ENCODE results near the gene CARHSP1.

Gene CARHSP1

GRCh38 chr16:8863594-8864424, 5.0 kb downstream of the CARHSP1 start:
- no peak for DNase-seq
- TF ChIP-seq, protein P1, sequence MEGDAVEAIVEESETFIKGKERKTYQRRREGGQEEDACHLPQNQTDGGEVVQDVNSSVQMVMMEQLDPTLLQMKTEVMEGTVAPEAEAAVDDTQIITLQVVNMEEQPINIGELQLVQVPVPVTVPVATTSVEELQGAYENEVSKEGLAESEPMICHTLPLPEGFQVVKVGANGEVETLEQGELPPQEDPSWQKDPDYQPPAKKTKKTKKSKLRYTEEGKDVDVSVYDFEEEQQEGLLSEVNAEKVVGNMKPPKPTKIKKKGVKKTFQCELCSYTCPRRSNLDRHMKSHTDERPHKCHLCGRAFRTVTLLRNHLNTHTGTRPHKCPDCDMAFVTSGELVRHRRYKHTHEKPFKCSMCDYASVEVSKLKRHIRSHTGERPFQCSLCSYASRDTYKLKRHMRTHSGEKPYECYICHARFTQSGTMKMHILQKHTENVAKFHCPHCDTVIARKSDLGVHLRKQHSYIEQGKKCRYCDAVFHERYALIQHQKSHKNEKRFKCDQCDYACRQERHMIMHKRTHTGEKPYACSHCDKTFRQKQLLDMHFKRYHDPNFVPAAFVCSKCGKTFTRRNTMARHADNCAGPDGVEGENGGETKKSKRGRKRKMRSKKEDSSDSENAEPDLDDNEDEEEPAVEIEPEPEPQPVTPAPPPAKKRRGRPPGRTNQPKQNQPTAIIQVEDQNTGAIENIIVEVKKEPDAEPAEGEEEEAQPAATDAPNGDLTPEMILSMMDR (IDR thresholded peaks at IDR 0.05) = no peak
- Histone ChIP-seq H3K4me3 (no peak overlapping the region), H3K27me3 (no peaks in the 10 kb centered on the region), H3K9me3 (no peaks in the 10 kb centered on the region), H3K27ac (peak overlapping the region; percentile 13 to 42), H3K36me3 (peaks cover under 1 to 7% (median 6%) of the 10 kb centered on the region in 3 donors), H3K4me1 (peaks cover 0 to 84% (median 59%) of the 10 kb centered on the region in 4 donors)
- intact Hi-C loops (cut with DNase I; ENCODE audit: low total_unique reads) = loop anchor here (10.0 kb wide), 2 partner anchors 101 to 231 kb away; partner anchors contain the start of genes HAPSTR1 and USP7

DNA sequence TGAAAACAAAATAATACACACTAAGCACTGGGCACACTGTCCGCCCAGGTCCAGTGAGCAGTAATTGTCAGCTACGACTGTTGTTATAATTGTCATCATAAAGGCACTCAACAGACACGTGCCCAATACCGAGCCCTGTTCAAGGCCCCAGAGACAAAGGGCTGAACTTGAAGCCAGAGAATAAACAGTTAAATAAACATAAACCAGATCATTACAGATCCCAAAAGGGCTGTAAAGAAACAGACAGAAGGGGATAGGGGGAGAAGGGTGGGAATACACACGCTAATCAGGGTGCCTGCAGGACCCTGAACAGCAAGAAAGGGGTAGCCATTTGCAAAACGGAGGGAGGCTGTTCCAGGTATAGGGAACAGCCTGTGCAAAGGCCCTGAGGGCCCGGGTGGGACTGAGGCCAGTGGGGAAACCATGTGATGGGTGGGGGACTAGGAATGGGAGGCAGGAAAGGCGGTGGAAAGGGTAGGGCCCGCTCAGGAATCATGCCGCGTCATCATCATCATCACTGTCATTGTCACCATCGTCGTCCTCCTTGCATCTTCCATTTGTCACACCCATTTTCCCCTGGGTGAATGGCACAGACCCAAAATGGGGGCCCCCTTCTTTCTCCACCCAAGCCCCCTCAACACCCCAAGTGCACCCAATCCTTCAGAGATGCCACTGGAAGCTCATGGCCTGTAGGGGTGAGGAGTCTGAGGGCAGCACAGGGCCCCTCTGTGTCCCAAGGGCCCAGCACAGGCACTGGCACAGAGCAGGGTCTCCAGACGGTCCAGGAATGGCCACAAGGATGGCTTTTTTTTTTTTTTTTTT, 6.3 kb downstream of the CARHSP1 start:
- Histone ChIP-seq H3K36me3 (peaks cover 9 to 18% (median 17%) of the 10 kb centered on the region in 3 donors), H3K27me3 (no peaks in the 10 kb centered on the region), H3K4me3 (no peak overlapping the region), H3K9me3 (no peaks in the 10 kb centered on the region), H3K27ac (no peak overlapping the region), H3K4me1 (peaks cover 0 to 83% (median 56%) of the 10 kb centered on the region in 4 donors)
- intact Hi-C loops (cut with DNase I; ENCODE audit: low total_unique reads) = loop anchor here (10.0 kb wide), 2 partner anchors 102 to 232 kb away; partner anchors contain the start of genes HAPSTR1 and USP7
- TF ChIP-seq, protein P1 (IDR thresholded peaks at IDR 0.05) = no peak
- no peak for DNase-seq

GRCh38 chr16:8861563-8862308, 7.1 kb downstream of the CARHSP1 start:
- intact Hi-C loops (cut with DNase I; ENCODE audit: low total_unique reads) = loop anchor here (10.0 kb wide), 2 partner anchors 103 to 233 kb away; partner anchors contain the start of genes HAPSTR1 and USP7
- Histone ChIP-seq H3K9me3 (no peaks in the 10 kb centered on the region), H3K36me3 (peaks cover 12 to 22% (median 20%) of the 10 kb centered on the region in 3 donors), H3K4me1 (peaks cover 0 to 75% (median 49%) of the 10 kb centered on the region in 4 donors), H3K27ac (peak overlapping the region in 1 of 2 donors; percentile 34), H3K27me3 (no peaks in the 10 kb centered on the region), H3K4me3 (no peak overlapping the region)
- TF ChIP-seq, protein P1 (IDR thresholded peaks at IDR 0.05) = no peak
- no peak for DNase-seq

GRCh38 chr16:8859913-8860881, 8.6 kb downstream of the CARHSP1 start:
- peak; percentile 69 to 83 for DNase-seq
- H3K27ac ChIP-seq = peak overlapping the region in 1 of 2 donors; percentile 64
- H3K36me3 ChIP-seq = peaks cover 18 to 37% (median 35%) of the 10 kb centered on the region in 3 donors
- H3K4me3 ChIP-seq = no peak overlapping the region
- H3K9me3 ChIP-seq = no peaks in the 10 kb centered on the region
- intact Hi-C loops (cut with DNase I; ENCODE audit: low total_unique reads) = loop anchor here (10.0 kb wide), 2 partner anchors 105 to 235 kb away; partner anchors contain the start of genes HAPSTR1 and USP7
- H3K4me1 ChIP-seq = peaks cover 0 to 59% (median 35%) of the 10 kb centered on the region in 4 donors
- H3K27me3 ChIP-seq = no peaks in the 10 kb centered on the region
- TF ChIP-seq, protein P1 (IDR thresholded peaks at IDR 0.05) = no peak
